HCT116 (cell line): ENCODE data around the gene PLCB2. TPM values are rescaled to one million over a fixed set of nuclear protein-coding genes. Genes with fewer than 3 reads are reported as not detected.

Source experiments
- ATAC-seq: fragments of 200-7000 bp; cut with Tn5 transposase; 2 replicates; pipeline ENCODE4 v1.9.1; 2020; ENCODE audit warnings: mild to moderate bottlenecking, moderate library complexity
- BruUV-seq: library from RNA; stranded (reverse); fragments of 400-500 nt; replicated peaks from 2 replicates; lab custom pipeline; 2021; lab: Mats Ljungman, UMichigan
- CTCF ChIA-PET: fragments of 300-600 bp; sonication (Branson Sonifier 250); formaldehyde crosslinking; loops from one replicate; lab custom pipeline; 2021; ENCODE audit warnings: antibody characterized with exemption; lab: Charles Lee
- POLR2A ChIA-PET: fragments of 300-600, 350-600 bp; sonication (Branson Sonifier 250); formaldehyde crosslinking; loops from one replicate; lab custom pipeline; 2021; ENCODE audit warnings: antibody characterized with exemption; lab: Charles Lee
- RAD21 ChIA-PET, 2 experiments: fragments of 300-600 bp; sonication (Branson Sonifier 250); formaldehyde crosslinking; loops; one replicate each; lab custom pipeline; 2023; ENCODE audit warnings: low total read pairs in 2 of 2; ENCODE audit not compliant: uncharacterized antibody in 2 of 2, unreplicated experiment in 2 of 2, low non-redundant PET in 1 of 2; lab: Charles Lee
- DNase-seq: peaks from one replicate; pipeline ENCODE4 v3.0.0-alpha.2; 2010; ENCODE audit warnings: low read depth, low spot score
- H2AFZ ChIP-seq: fragments of 200-600 bp; shearing (Covaris generic), sonication (generic); 2 replicates; pipeline ENCODE4 v1.6.1; 2017; ENCODE audit warnings: low read depth, mixed run types, mixed read lengths, antibody characterized with exemption, low read length; ENCODE audit not compliant: poor library complexity, severe bottlenecking
- H3K27ac ChIP-seq: 2 replicates; pipeline ENCODE4 v1.5.1; 2012; ENCODE audit warnings: low read depth, low read length
- H3K27me3 ChIP-seq: fragments of 200-600 bp; sonication (generic); 2 replicates; pipeline ENCODE4 v1.6.1; 2016; ENCODE audit warnings: mixed run types, low read length, mixed read lengths; ENCODE audit not compliant: insufficient read depth
- H3K36me3 ChIP-seq, 2 experiments: fragments of 200-500 bp in 1 of 2; fragments of 200-600 bp in 1 of 2; sonication (Bioruptor generic) in 1 of 2; sonication (generic) in 1 of 2; 2 replicates each; pipeline versions ENCODE4 v1.5.1 to v1.6.1; 2014 to 2016; ENCODE audit warnings: low read length in 2 of 2, inconsistent platforms in 1 of 2, mixed read lengths in 1 of 2, mixed run types in 1 of 2; ENCODE audit not compliant: insufficient read depth in 2 of 2, control insufficient read depth in 1 of 2
- H3K4me1 ChIP-seq, 2 experiments: fragments of 200-600 bp in 1 of 2; sonication (generic) in 1 of 2; 2 replicates each; pipeline versions ENCODE4 v1.5.1 to v1.6.1; 2012 to 2017; ENCODE audit warnings: low read length in 2 of 2, inconsistent platforms in 1 of 2, mild to moderate bottlenecking in 1 of 2, mixed read lengths in 1 of 2, mixed run types in 1 of 2, moderate library complexity in 1 of 2; ENCODE audit not compliant: insufficient read depth in 2 of 2, control insufficient read depth in 1 of 2
- H3K4me2 ChIP-seq: fragments of 200-600 bp; sonication (generic); 2 replicates; pipeline ENCODE4 v1.6.1; 2017; ENCODE audit warnings: mixed run types, low read length, mixed read lengths
- H3K4me3 ChIP-seq, 2 experiments: fragments of 200-600 bp in 1 of 2; sonication (generic) in 1 of 2; replicated peaks in 1 of 2; 2 replicates each; pipeline ENCODE4 v1.5.1; 2011 to 2016; ENCODE audit warnings: low read length in 2 of 2, control low read depth in 1 of 2, low read depth in 1 of 2, mild to moderate bottlenecking in 1 of 2, mixed read lengths in 1 of 2, mixed run types in 1 of 2
- H3K79me2 ChIP-seq: fragments of 200-600 bp; sonication (generic); 2 replicates; pipeline ENCODE4 v1.6.1; 2017; ENCODE audit warnings: mild to moderate bottlenecking, mixed run types, low read length, moderate library complexity, mixed read lengths; ENCODE audit not compliant: insufficient read depth
- H3K9ac ChIP-seq: fragments of 200-600 bp; sonication (generic); 2 replicates; pipeline ENCODE4 v1.6.1; 2016; ENCODE audit warnings: low read length, mixed read lengths
- H3K9me2 ChIP-seq: fragments of 200-600 bp; sonication (generic), shearing (Covaris generic); 2 replicates; pipeline ENCODE4 v1.6.1; 2017; ENCODE audit warnings: mixed run types, mild to moderate bottlenecking, moderate library complexity; ENCODE audit not compliant: insufficient read depth
- H3K9me3 ChIP-seq, 2 experiments: fragments of 200-500 bp in 1 of 2; fragments of 200-600 bp in 1 of 2; sonication (Bioruptor generic) in 1 of 2; sonication (generic) in 1 of 2; 2 replicates each; pipeline ENCODE4 v1.6.1; 2014 to 2017; ENCODE audit warnings: low read length in 2 of 2, mixed read lengths in 2 of 2, inconsistent platforms in 1 of 2, low read depth in 1 of 2, mild to moderate bottlenecking in 1 of 2, mixed run types in 1 of 2, moderate library complexity in 1 of 2; ENCODE audit not compliant: control insufficient read depth in 1 of 2, insufficient read depth in 1 of 2
- H4K20me1 ChIP-seq: fragments of 200-600 bp; sonication (generic), shearing (Covaris generic); 2 replicates; pipeline ENCODE4 v1.6.1; 2017; ENCODE audit warnings: mixed run types, mild to moderate bottlenecking, moderate library complexity; ENCODE audit not compliant: insufficient read depth
- CBX3 ChIP-seq: IDR thresholded peaks from 2 replicates; pipeline ENCODE4 v1.6.1; 2012; ENCODE audit warnings: low read depth
- EZH2 ChIP-seq: fragments of 200-600 bp; sonication (generic); IDR thresholded peaks from 2 replicates; pipeline ENCODE4 v1.6.1; 2017; ENCODE audit warnings: antibody characterized with exemption, mixed run types
- EZH2phosphoT487 ChIP-seq: fragments of 200-600 bp; IDR thresholded peaks from 2 replicates; pipeline ENCODE4 v1.6.1; 2018; ENCODE audit warnings: antibody characterized with exemption, borderline replicate concordance
- FOSL1 ChIP-seq: IDR thresholded peaks from 2 replicates; pipeline ENCODE4 v1.6.1; 2012; ENCODE audit warnings: low read depth
- JUND ChIP-seq: IDR thresholded peaks from 2 replicates; pipeline ENCODE4 v1.6.1; 2012
- POLR2A ChIP-seq: IDR thresholded peaks from 2 replicates; pipeline ENCODE4 v1.7.0; 2011; ENCODE audit warnings: borderline replicate concordance; ENCODE audit not compliant: insufficient read depth, insufficient read length; ENCODE audit errors: extremely low read depth
- POLR2AphosphoS5 ChIP-seq: IDR thresholded peaks from 2 replicates; pipeline ENCODE4 v1.6.1; 2011; ENCODE audit warnings: mild to moderate bottlenecking, low read depth, low read length, moderate library complexity
- RAD21 ChIP-seq: IDR thresholded peaks from 2 replicates; pipeline ENCODE4 v1.6.1; 2012; ENCODE audit warnings: low read depth, mild to moderate bottlenecking
- SP1 ChIP-seq: IDR thresholded peaks from 2 replicates; pipeline ENCODE4 v1.6.1; 2012; ENCODE audit warnings: low read depth
- TCF7L2 ChIP-seq: IDR thresholded peaks from 2 replicates; pipeline ENCODE4 v1.7.0; 2011; ENCODE audit warnings: borderline replicate concordance, inconsistent platforms; ENCODE audit not compliant: insufficient read depth, insufficient read length; ENCODE audit errors: extremely low read depth
- YY1 ChIP-seq: IDR thresholded peaks from 2 replicates; pipeline ENCODE4 v1.6.1; 2011; ENCODE audit warnings: low read length, low read depth, moderate library complexity, mild to moderate bottlenecking; ENCODE audit not compliant: insufficient replicate concordance; ENCODE audit errors: extremely low read depth
- ZFX ChIP-seq: fragments of 450-650 bp; IDR thresholded peaks from 2 replicates; pipeline ENCODE4 v1.6.1; 2017
- intact Hi-C: fragments of 100-400 bp; cut with micrococcal nuclease; formaldehyde crosslinking; loops from 2 replicates; pipeline ENCODE4 v1.10.0; 2022
- total RNA-seq: library from RNA; stranded (reverse); gene quantifications from one replicate; pipeline ENCODE4 v1.2.1, GENCODE V29; 2021; ENCODE audit not compliant: unreplicated experiment
- TF ChIP-seq, protein P1 (sequence below): IDR thresholded peaks from 2 replicates; pipeline ENCODE4 v1.6.1; 2012; ENCODE audit warnings: low read depth
- TF ChIP-seq, protein P2 (sequence below): IDR thresholded peaks from 2 replicates; pipeline ENCODE4 v1.6.1; 2012
- TF ChIP-seq, protein P3 (sequence below): IDR thresholded peaks from 2 replicates; pipeline ENCODE4 v1.6.1; 2011; ENCODE audit warnings: mild to moderate bottlenecking, low read length, moderate library complexity; ENCODE audit not compliant: insufficient replicate concordance; ENCODE audit errors: extremely low read depth

Gene PLCB2
- total RNA-seq, 1 experiment from 2014 or later: 2.8 TPM

DNA sequence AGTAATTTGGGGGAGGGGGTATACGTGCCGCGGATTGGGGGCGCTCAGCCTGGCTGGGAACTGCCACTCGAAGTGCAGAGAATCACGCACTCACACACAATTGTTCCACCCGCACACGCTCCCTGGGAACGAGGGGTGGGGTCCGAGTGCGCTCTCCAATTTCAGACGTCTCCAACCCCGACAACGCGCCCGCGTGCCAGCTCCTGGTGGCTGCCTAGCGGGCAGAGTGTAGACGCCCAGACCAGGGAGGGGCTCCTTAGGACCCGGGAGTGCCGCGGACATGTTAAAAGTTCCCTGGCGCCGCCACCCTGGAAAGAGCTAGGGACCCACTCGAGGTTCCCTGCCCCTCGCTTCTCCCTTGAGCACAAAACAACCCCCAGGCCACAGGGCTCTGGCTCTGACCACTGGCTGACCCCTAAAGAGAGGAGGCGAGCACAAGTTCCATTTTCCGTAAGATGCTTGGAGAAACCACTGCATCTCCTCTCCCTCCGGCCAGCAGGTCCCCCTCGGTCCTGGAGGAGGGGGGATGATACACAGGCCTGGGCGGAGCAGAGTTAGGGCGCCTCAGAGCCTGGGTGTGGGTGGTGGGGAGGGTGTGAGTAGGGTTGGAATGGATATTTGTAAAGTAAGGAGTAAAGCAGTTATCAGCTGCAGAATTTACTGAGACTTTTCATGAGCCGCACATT lies 24.0 kb downstream of the PLCB2 start:
- H3K27me3 ChIP-seq: no peaks in the 10 kb centered on the region
- POLR2A ChIA-PET: no interaction called here
- no peaks in the 10 kb centered on the region for H3K36me3 ChIP-seq
- no peak overlapping the region; a peak in 1 of 4 replicates for H3K4me3 ChIP-seq
- RAD21 ChIA-PET: no interaction called here
- no TSS peak for BruUV-seq
- H3K9ac ChIP-seq: no peak overlapping the region
- no peak overlapping the region for H3K27ac ChIP-seq
- TF ChIP-seq POLR2A: no peak
- TF ChIP-seq SP1: no peak
- no peak for TF ChIP-seq POLR2AphosphoS5
- no peak for TF ChIP-seq RAD21
- no peak for TF ChIP-seq JUND
- no peak for TF ChIP-seq YY1
- TF ChIP-seq, protein P1, sequence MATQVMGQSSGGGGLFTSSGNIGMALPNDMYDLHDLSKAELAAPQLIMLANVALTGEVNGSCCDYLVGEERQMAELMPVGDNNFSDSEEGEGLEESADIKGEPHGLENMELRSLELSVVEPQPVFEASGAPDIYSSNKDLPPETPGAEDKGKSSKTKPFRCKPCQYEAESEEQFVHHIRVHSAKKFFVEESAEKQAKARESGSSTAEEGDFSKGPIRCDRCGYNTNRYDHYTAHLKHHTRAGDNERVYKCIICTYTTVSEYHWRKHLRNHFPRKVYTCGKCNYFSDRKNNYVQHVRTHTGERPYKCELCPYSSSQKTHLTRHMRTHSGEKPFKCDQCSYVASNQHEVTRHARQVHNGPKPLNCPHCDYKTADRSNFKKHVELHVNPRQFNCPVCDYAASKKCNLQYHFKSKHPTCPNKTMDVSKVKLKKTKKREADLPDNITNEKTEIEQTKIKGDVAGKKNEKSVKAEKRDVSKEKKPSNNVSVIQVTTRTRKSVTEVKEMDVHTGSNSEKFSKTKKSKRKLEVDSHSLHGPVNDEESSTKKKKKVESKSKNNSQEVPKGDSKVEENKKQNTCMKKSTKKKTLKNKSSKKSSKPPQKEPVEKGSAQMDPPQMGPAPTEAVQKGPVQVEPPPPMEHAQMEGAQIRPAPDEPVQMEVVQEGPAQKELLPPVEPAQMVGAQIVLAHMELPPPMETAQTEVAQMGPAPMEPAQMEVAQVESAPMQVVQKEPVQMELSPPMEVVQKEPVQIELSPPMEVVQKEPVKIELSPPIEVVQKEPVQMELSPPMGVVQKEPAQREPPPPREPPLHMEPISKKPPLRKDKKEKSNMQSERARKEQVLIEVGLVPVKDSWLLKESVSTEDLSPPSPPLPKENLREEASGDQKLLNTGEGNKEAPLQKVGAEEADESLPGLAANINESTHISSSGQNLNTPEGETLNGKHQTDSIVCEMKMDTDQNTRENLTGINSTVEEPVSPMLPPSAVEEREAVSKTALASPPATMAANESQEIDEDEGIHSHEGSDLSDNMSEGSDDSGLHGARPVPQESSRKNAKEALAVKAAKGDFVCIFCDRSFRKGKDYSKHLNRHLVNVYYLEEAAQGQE: no peak
- TF ChIP-seq, protein P2, sequence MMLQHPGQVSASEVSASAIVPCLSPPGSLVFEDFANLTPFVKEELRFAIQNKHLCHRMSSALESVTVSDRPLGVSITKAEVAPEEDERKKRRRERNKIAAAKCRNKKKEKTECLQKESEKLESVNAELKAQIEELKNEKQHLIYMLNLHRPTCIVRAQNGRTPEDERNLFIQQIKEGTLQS: no peak
- TF ChIP-seq ZFX: no peak
- TF ChIP-seq EZH2phosphoT487: no peak
- TF ChIP-seq TCF7L2: no peak
- TF ChIP-seq EZH2: no peak
- TF ChIP-seq CBX3: no peak
- TF ChIP-seq, protein P3, sequence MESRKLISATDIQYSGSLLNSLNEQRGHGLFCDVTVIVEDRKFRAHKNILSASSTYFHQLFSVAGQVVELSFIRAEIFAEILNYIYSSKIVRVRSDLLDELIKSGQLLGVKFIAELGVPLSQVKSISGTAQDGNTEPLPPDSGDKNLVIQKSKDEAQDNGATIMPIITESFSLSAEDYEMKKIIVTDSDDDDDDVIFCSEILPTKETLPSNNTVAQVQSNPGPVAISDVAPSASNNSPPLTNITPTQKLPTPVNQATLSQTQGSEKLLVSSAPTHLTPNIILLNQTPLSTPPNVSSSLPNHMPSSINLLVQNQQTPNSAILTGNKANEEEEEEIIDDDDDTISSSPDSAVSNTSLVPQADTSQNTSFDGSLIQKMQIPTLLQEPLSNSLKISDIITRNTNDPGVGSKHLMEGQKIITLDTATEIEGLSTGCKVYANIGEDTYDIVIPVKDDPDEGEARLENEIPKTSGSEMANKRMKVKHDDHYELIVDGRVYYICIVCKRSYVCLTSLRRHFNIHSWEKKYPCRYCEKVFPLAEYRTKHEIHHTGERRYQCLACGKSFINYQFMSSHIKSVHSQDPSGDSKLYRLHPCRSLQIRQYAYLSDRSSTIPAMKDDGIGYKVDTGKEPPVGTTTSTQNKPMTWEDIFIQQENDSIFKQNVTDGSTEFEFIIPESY: no peak
- TF ChIP-seq FOSL1: no peak
- no peaks in the 10 kb centered on the region for H3K9me3 ChIP-seq
- H3K4me1 ChIP-seq: peaks cover 35 to 55% of the 10 kb centered on the region in 2 experiments
- intact Hi-C loops: no loop called here
- peak overlapping the region; percentile 87 for H3K4me2 ChIP-seq
- DNase-seq: no peak
- H4K20me1 ChIP-seq: no peaks in the 10 kb centered on the region
- H3K79me2 ChIP-seq: no peaks in the 10 kb centered on the region
- H3K9me2 ChIP-seq: no peaks in the 10 kb centered on the region
- CTCF ChIA-PET: interaction anchor here (1.2 to 1.9 kb wide), 2 partner anchors 9 to 28 kb away, joined by 3 to 4 read pairs; no protein-coding TSS in a partner anchor
- H2AFZ ChIP-seq: no peak overlapping the region
- ATAC-seq: no peak
